NOMO-1 treated with DMSO at 0.1 percent for 48 hours (cell line): ENCODE data around the gene VENTX.

Experiments
- DNase-seq: peaks from one replicate; lab custom pipeline; 2025; ENCODE audit not compliant: unreplicated experiment; lab: John Stamatoyannopoulos, UW

Gene VENTX

GRCh38 chr10:133201948-133202725 is 35.5 kb upstream of the VENTX start:
- no peak for DNase-seq

GRCh38 chr10:133202778-133203651 is 34.6 kb upstream of the VENTX start:
- DNase-seq = no peak

- no peak for DNase-seq
Measured at GRCh38 chr10:133203652-133204195, 33.9 kb upstream of the VENTX start.

GRCh38 chr10:133204226-133205015 is 33.2 kb upstream of the VENTX start:
- DNase-seq = no peak

- DNase-seq = no peak
Measured at GRCh38 chr10:133205146-133205545, 32.5 kb upstream of the VENTX start.

- no peak for DNase-seq
Measured at GRCh38 chr10:133206356-133207040, 31.2 kb upstream of the VENTX start.

- no peak for DNase-seq
Measured at GRCh38 chr10:133207041-133207600, 30.5 kb upstream of the VENTX start.

- no peak for DNase-seq
Measured at GRCh38 chr10:133207627-133208026, 30.0 kb upstream of the VENTX start.

GRCh38 chr10:133208466-133208865 is 29.2 kb upstream of the VENTX start:
- no peak for DNase-seq

GRCh38 chr10:133209117-133209516 is 28.5 kb upstream of the VENTX start:
- no peak for DNase-seq

- DNase-seq = no peak
Measured at GRCh38 chr10:133209641-133210040, 28.0 kb upstream of the VENTX start.

GRCh38 chr10:133210398-133211140 is 27.1 kb upstream of the VENTX start:
- DNase-seq = no peak

- DNase-seq = no peak
Measured at GRCh38 chr10:133211141-133211830, 26.4 kb upstream of the VENTX start.

GRCh38 chr10:133211959-133212852 is 25.4 kb upstream of the VENTX start:
- DNase-seq = no peak

- no peak for DNase-seq
Measured at GRCh38 chr10:133212853-133213494, 24.7 kb upstream of the VENTX start.

- DNase-seq = no peak
Measured at GRCh38 chr10:133213641-133214467, 23.8 kb upstream of the VENTX start.
